ENCODE data around the gene HSD17B10. TPM values are rescaled to one million over a fixed set of nuclear protein-coding genes. Genes with fewer than 3 reads are reported as not detected.

HSD17B10 gene
- total and polyA plus RNA-seq, 2 of the 13 experiments (the other 11 are each of a cell fraction or from before 2014, with no cell fraction given): 68.7 to 84.7 TPM

DNA sequence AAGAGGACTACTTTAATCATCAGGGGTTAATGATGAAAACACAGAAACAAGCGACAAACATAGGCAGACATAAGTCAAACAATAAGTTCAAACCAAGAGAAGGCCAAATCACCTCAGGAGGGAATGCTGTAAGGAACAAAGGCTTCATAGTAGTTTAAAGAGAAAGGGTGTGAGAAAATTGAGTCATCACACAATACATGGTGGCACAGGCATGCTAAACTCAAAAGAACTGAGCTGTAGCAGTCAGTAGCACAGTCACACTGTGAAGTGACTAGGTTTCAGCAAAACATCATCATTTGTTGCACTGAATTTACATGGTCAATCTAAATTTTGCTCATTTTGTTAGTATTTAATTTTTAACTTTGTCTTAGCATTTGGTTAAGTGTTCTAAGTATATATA lies 36.0 kb downstream of the HSD17B10 start:
- Histone ChIP-seq H3K9me3 (ENCODE audit: low read length) (no peaks in the 10 kb centered on the region), H2AFZ (ENCODE audit: low read length) (no peak overlapping the region), H3K4me2 (ENCODE audit: low read depth, low read length) (no peak overlapping the region), H3K36me3 (replicated peaks in 1 of 2; ENCODE audit: control insufficient read depth in 1 of 2, insufficient read depth in 2 of 2, low read length in 2 of 2) (peaks cover 3 to 23% of the 10 kb centered on the region in 2 experiments; a peak in 3 of 5 replicates), H3K4me3 (replicated peaks in 1 of 3; ENCODE audit: insufficient read depth in 1 of 3, low read depth in 2 of 3, low read length in 3 of 3) (no peak overlapping the region), H3K27ac (ENCODE audit: extremely low read length, insufficient read depth, low read length) (no peak overlapping the region), H4K20me1 (ENCODE audit: insufficient read depth, low read length) (no peaks in the 10 kb centered on the region), H3K4me1 (ENCODE audit: insufficient read depth, low read length) (no peaks in the 10 kb centered on the region), H3K79me2 (ENCODE audit: insufficient read depth, low read length) (no peaks in the 10 kb centered on the region), H3K9ac (ENCODE audit: insufficient read depth, low read depth, low read length) (no peak overlapping the region), H3K27me3 (ENCODE audit: control insufficient read depth in 1 of 2, insufficient read depth in 2 of 2, low read length in 2 of 2) (no peaks in the 10 kb centered on the region)
- no TSS peak for BruUV-seq (replicated peaks)
- TF ChIP-seq THYN1 (CRISPR knock-in tag; IDR thresholded peaks at IDR 0.05; ENCODE audit: borderline replicate concordance, low read depth): no peak
- no peak for TF ChIP-seq ASH2L (IDR thresholded peaks at IDR 0.05; ENCODE audit: insufficient read length, low read depth, low read length)
- TF ChIP-seq MATR3 (CRISPR knock-in tag; IDR thresholded peaks at IDR 0.05): no peak
- TF ChIP-seq ZBTB49 (CRISPR knock-in tag; IDR thresholded peaks at IDR 0.05; ENCODE audit: borderline replicate concordance): no peak
- no peak for TF ChIP-seq ZSCAN25 (CRISPR knock-in tag; IDR thresholded peaks at IDR 0.05)
- no peak for TF ChIP-seq ZNF775 (CRISPR knock-in tag; IDR thresholded peaks at IDR 0.05; ENCODE audit: borderline replicate concordance)
- no peak for TF ChIP-seq ZNF282 (IDR thresholded peaks at IDR 0.05; ENCODE audit: partially characterized antibody)
- no peak for TF ChIP-seq CC2D1A (CRISPR knock-in tag; IDR thresholded peaks at IDR 0.05)
- TF ChIP-seq ZNF530 (CRISPR knock-in tag; IDR thresholded peaks at IDR 0.05; ENCODE audit: low read depth): no peak
- no peak for TF ChIP-seq ZBTB8A (CRISPR knock-in tag; IDR thresholded peaks at IDR 0.05; ENCODE audit: borderline replicate concordance, low read depth)
- TF ChIP-seq, protein P1, sequence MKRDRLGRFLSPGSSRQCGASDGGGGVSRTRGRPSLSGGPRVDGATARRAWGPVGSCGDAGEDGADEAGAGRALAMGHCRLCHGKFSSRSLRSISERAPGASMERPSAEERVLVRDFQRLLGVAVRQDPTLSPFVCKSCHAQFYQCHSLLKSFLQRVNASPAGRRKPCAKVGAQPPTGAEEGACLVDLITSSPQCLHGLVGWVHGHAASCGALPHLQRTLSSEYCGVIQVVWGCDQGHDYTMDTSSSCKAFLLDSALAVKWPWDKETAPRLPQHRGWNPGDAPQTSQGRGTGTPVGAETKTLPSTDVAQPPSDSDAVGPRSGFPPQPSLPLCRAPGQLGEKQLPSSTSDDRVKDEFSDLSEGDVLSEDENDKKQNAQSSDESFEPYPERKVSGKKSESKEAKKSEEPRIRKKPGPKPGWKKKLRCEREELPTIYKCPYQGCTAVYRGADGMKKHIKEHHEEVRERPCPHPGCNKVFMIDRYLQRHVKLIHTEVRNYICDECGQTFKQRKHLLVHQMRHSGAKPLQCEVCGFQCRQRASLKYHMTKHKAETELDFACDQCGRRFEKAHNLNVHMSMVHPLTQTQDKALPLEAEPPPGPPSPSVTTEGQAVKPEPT (CRISPR knock-in tag; IDR thresholded peaks at IDR 0.05; ENCODE audit: low read depth): no peak
- TF ChIP-seq SMAD9 (CRISPR knock-in tag; IDR thresholded peaks at IDR 0.05): no peak
- TF ChIP-seq HDAC2 (CRISPR knock-in tag; IDR thresholded peaks at IDR 0.05): no peak
- TF ChIP-seq NR3C1 (CRISPR knock-in tag; IDR thresholded peaks at IDR 0.05): no peak
- TF ChIP-seq ZNF839 (CRISPR knock-in tag; IDR thresholded peaks at IDR 0.05; ENCODE audit: borderline replicate concordance): no peak
- TF ChIP-seq KMT2A (CRISPR knock-in tag; IDR thresholded peaks at IDR 0.05): no peak
- no peak for TF ChIP-seq BRCA1 (CRISPR knock-in tag; IDR thresholded peaks at IDR 0.05)
- no peak for TF ChIP-seq GLI4 (CRISPR knock-in tag; IDR thresholded peaks at IDR 0.05; ENCODE audit: borderline replicate concordance)
- ChIA-PET CTCF (ENCODE audit: low intra/inter-chr PET ratio, low total read pairs) (no interaction called here), POLR2A (no interaction called here)
- DNase-seq (ENCODE audit: low spot score) (no peak), FAIRE-seq (no peak), ATAC-seq (no peak)
- intact Hi-C loops (cut with micrococcal nuclease; ENCODE audit: unreplicated experiment) (no loop called here), in situ Hi-C loops (cut with HindIII; ENCODE audit: extremely low pct_ligation_motif_present, low pct_unique_long_range_greater_than_20kb) (no loop called here)
- 100% methylated on average over 1 of the region's 1 CpG for WGBS (ENCODE audit: low lambda C conversion rate)

Data from HepG2 (cell line).